GM12878 (cell line): ENCODE data around the gene COL23A1. TPM values are rescaled to one million over a fixed set of nuclear protein-coding genes. Genes with fewer than 3 reads are reported as not detected.

Experiments
- ATAC-seq: fragments of 200-7000 bp; cut with Tn5 transposase; 3 replicates; pipeline ENCODE4 v1.9.1; 2020; ENCODE audit warnings: mild to moderate bottlenecking, moderate library complexity
- BruUV-seq: library from RNA; stranded (reverse); fragments of 400-500 nt; replicated peaks from 2 replicates; lab custom pipeline; 2021; lab: Mats Ljungman, UMichigan
- CTCF ChIA-PET: fragments of 300-600 bp; sonication (Branson Sonifier 250); formaldehyde crosslinking; extraction: SDS; loops from one replicate; lab custom pipeline; 2021; ENCODE audit warnings: inconsistent platforms; lab: Yijun Ruan, JAX
- POLR2A ChIA-PET: fragments of 350-600 bp; formaldehyde crosslinking; extraction: SDS; loops from one replicate; lab custom pipeline; 2021; ENCODE audit warnings: inconsistent platforms; lab: Charles Lee
- RAD21 ChIA-PET: fragments of 300-600 bp; sonication (Branson Sonifier 250); formaldehyde crosslinking; loops from one replicate; lab custom pipeline; 2023; ENCODE audit warnings: antibody characterized with exemption; ENCODE audit not compliant: unreplicated experiment; lab: Charles Lee
- SMC1A ChIA-PET: fragments of 300-600 bp; sonication (Branson Sonifier 250); formaldehyde crosslinking; loops from one replicate; lab custom pipeline; 2023; ENCODE audit not compliant: unreplicated experiment, uncharacterized antibody; lab: Charles Lee
- DNase-seq: peaks from one replicate; pipeline ENCODE4 v3.0.0-alpha.2; 2011; ENCODE audit warnings: low read depth, low spot score
- FAIRE-seq: peaks from 3 replicates; lab custom pipeline; 2011; peaks lifted over from hg19 to GRCh38; lab: Jason Lieb, UNC
- H2AFZ ChIP-seq: 2 replicates; pipeline ENCODE4 v1.6.0; 2011; ENCODE audit warnings: low read depth, low read length, control low read depth; ENCODE audit not compliant: control insufficient read depth
- H3K27ac ChIP-seq: 2 replicates; pipeline ENCODE4 v1.5.1; 2011; ENCODE audit warnings: control low read depth; ENCODE audit not compliant: control insufficient read depth, insufficient read depth
- H3K27me3 ChIP-seq, 2 experiments: replicated peaks in 1 of 2; 2 replicates each; pipeline versions ENCODE4 v1.6.0 to v1.6.1; 2011; ENCODE audit warnings: low read length in 1 of 2; ENCODE audit not compliant: control insufficient read depth in 2 of 2, insufficient read depth in 2 of 2
- H3K36me3 ChIP-seq, 2 experiments: 2 replicates each; pipeline ENCODE4 v1.5.1; 2011; ENCODE audit warnings: low read length in 1 of 2; ENCODE audit not compliant: control insufficient read depth in 2 of 2, insufficient read depth in 2 of 2
- H3K4me1 ChIP-seq: 2 replicates; pipeline ENCODE4 v1.6.1; 2011; ENCODE audit warnings: mild to moderate bottlenecking, low read length, moderate library complexity, mixed read lengths; ENCODE audit not compliant: control insufficient read depth, insufficient read depth
- H3K4me2 ChIP-seq: 2 replicates; pipeline ENCODE4 v1.6.0; 2011; ENCODE audit warnings: control low read depth; ENCODE audit not compliant: control insufficient read depth, insufficient read depth
- H3K4me3 ChIP-seq: fragments of 200-600 bp; sonication (generic); 2 replicates; pipeline ENCODE4 v1.5.1; 2016
- H3K79me2 ChIP-seq: 2 replicates; pipeline ENCODE4 v1.6.0; 2011; ENCODE audit warnings: low read length; ENCODE audit not compliant: control insufficient read depth, insufficient read depth
- H3K9ac ChIP-seq: 2 replicates; pipeline ENCODE4 v1.8.0; 2011; ENCODE audit warnings: low read length, control low read depth, mixed read lengths; ENCODE audit not compliant: control insufficient read depth, insufficient read depth
- H3K9me3 ChIP-seq: replicated peaks from 3 replicates; pipeline ENCODE4 v1.5.1; 2011; ENCODE audit warnings: mild to moderate bottlenecking, low read length; ENCODE audit not compliant: control insufficient read depth, insufficient read depth
- H4K20me1 ChIP-seq: 2 replicates; pipeline ENCODE4 v1.6.0; 2011; ENCODE audit not compliant: control insufficient read depth, insufficient read depth
- JUND ChIP-seq: IDR thresholded peaks from 2 replicates; pipeline ENCODE4 v1.6.1; 2012; ENCODE audit warnings: low read depth, mild to moderate bottlenecking, low read length, improper control_type of control experiment, moderate library complexity
- KAT2A ChIP-seq: conservative IDR thresholded peaks from 2 replicates; pipeline ENCODE4 v1.6.1; 2011; ENCODE audit warnings: low read depth, low read length; ENCODE audit not compliant: control insufficient read depth
- NFYA ChIP-seq: IDR thresholded peaks from 2 replicates; pipeline ENCODE4 v1.6.1; 2011; ENCODE audit warnings: low read depth, mild to moderate bottlenecking, low read length, improper control_type of control experiment, borderline replicate concordance
- POLR2AphosphoS5 ChIP-seq: IDR thresholded peaks from 2 replicates; pipeline ENCODE4 v1.6.1; 2011; ENCODE audit warnings: mild to moderate bottlenecking, low read length, inconsistent platforms
- RBBP5 ChIP-seq: fragments of 200-600 bp; sonication (generic); conservative IDR thresholded peaks from 2 replicates; pipeline ENCODE4 v1.6.1; 2016
- RFX5 ChIP-seq: IDR thresholded peaks from 2 replicates; pipeline ENCODE4 v1.6.1; 2011; ENCODE audit warnings: low read depth, low read length, improper control_type of control experiment
- STAT1 ChIP-seq: fragments of 450-650 bp; conservative IDR thresholded peaks from 2 replicates; pipeline ENCODE4 v1.6.1; 2014; ENCODE audit warnings: antibody characterized with exemption, mild to moderate bottlenecking
- SUPT20H ChIP-seq: IDR thresholded peaks from 2 replicates; pipeline ENCODE4 v1.6.1; 2011; ENCODE audit warnings: low read depth, mild to moderate bottlenecking, low read length, moderate library complexity, borderline replicate concordance; ENCODE audit not compliant: control insufficient read depth
- TARDBP ChIP-seq: IDR thresholded peaks from 2 replicates; pipeline ENCODE4 v1.6.1; 2016; ENCODE audit warnings: borderline replicate concordance
- YY1 ChIP-seq: IDR thresholded peaks from 2 replicates; pipeline ENCODE4 v1.6.1; 2011; ENCODE audit warnings: low read depth, mild to moderate bottlenecking, low read length
- WGBS: methylation state at CpG from one replicate; pipeline ENCODE4 v1.1.6; 2016; ENCODE audit warnings: low lambda C conversion rate; ENCODE audit not compliant: insufficient replicate concordance, insufficient coverage; ENCODE audit errors: missing lambda C conversion rate; 5-methylcytosine and 5-hydroxymethylcytosine counted together
- in situ Hi-C: fragments of 300-500 bp; cut with MboI; formaldehyde crosslinking; loops from 9 replicates; pipeline ENCODE4 v1.14.3; 2018; ENCODE audit warnings: mixed read lengths
- intact Hi-C: fragments of 100-400 bp; cut with micrococcal nuclease; formaldehyde crosslinking; loops from one replicate; pipeline ENCODE4 v1.14.2; 2022; ENCODE audit not compliant: unreplicated experiment
- polyA plus RNA-seq, 11 experiments: library from polyadenylated mRNA; depleted of rRNA in 4 of 11; unstranded in 6 of 11; stranded (reverse) in 5 of 11; fragments of >200 nt; fragmentation: Nextera tagmentation in 4 of 11; fragmentation: Illumina TruSeq in 1 of 11; extraction: Ambion mirVana in 4 of 11; extraction: Trizol in 1 of 11; gene quantifications; 1 replicate in 1 of 11; 2 replicates in 10 of 11; pipeline versions ENCODE4 v1.2.1 to v1.2.3, GENCODE V29; 2011 to 2016; ENCODE audit warnings: inconsistent platforms in 2 of 11, missing spikeins in 2 of 11, low read depth in 1 of 11
- total RNA-seq, 4 experiments: library from RNA; depleted of rRNA in 3 of 4; stranded (reverse); fragments of >200 nt in 3 of 4; fragmentation: Illumina TruSeq in 1 of 4; extraction: Trizol in 1 of 4; gene quantifications; 2 replicates each; pipeline versions ENCODE4 v1.2.1 to v1.2.3, GENCODE V29; 2013 to 2021
- TF ChIP-seq, protein P1 (sequence below): fragments of 450-650 bp; IDR thresholded peaks from 2 replicates; pipeline ENCODE4 v1.6.1; 2017; ENCODE audit warnings: mild to moderate bottlenecking
- TF ChIP-seq, protein P2 (sequence below): fragments of 450-650 bp; formaldehyde crosslinking; IDR thresholded peaks from 2 replicates; pipeline ENCODE4 v1.5.0; 2022; ENCODE audit warnings: mild to moderate bottlenecking, missing genetic modification characterization
- TF ChIP-seq, protein P3 (sequence below): IDR thresholded peaks from 2 replicates; pipeline ENCODE4 v1.6.1; 2011; ENCODE audit warnings: borderline replicate concordance, low read depth, mild to moderate bottlenecking, moderate library complexity, low read length; ENCODE audit not compliant: insufficient read depth, poor library complexity, severe bottlenecking
- TF ChIP-seq, protein P4 (sequence below): fragments of 450-650 bp; IDR thresholded peaks from 2 replicates; pipeline ENCODE4 v1.6.1; 2017; ENCODE audit warnings: mild to moderate bottlenecking, low read depth, inconsistent platforms; ENCODE audit not compliant: poor library complexity, severe bottlenecking

Gene COL23A1
- total and polyA plus RNA-seq, 10 of the 15 experiments (the other 5 are each of a cell fraction or from before 2014, with no cell fraction given) = 0.03 to 0.83 (median 0.09) TPM; not detected in 5

DNA sequence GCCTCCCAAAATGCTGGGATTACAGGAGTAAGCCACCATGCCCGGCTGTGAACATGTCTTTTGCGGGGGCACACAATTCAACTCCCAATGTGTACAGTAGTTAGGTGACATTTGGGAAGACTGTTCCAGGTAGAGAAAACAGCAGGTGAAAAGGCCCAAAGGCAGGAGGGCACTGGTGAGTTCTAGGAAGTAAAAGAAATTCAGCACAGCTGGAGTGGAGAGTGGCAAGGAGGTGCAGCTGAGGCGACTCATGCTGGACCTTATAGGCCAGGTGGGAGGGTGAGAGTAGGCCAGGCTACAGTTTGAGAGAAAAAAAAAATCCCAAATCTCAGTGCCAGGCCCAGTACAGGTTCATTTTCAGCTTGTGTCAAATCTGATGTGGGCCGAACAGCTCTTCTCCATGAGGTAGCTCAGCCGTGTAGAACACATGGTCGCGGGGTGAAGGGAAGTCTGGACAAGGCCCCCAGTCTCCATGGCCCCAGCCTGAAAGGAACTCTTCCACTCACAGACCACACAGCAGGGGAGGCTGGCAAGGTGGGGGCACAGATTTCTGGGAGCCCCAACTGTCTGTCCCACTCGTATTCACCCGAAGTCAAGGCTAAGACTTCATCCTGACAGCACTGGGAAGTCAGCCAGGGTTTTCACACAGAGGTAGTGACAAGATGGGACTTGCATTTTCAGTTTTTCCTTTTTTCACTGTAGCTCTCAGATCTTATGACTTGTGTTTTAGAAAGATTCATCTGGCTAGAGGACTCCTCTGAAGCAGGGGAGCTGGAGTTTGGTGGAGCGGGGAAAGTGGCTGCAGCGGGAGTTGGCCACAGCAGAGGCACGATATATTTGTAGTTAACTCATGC, 390.4 kb downstream of the COL23A1 start:
- FAIRE-seq (no peak), DNase-seq (no peak), ATAC-seq (no peak)
- ChIA-PET RAD21 (no interaction called here), POLR2A (no interaction called here), SMC1A (no interaction called here), CTCF (interaction anchor here (1.4 kb wide), 1 partner anchor 124 kb away, joined by 3 read pairs; no protein-coding TSS in a partner anchor)
- Histone ChIP-seq H3K9me3 (no peaks in the 10 kb centered on the region), H3K4me3 (no peak overlapping the region), H2AFZ (no peak overlapping the region), H3K4me2 (no peak overlapping the region), H3K27me3 (no peaks in the 10 kb centered on the region), H3K79me2 (peaks cover 10% of the 10 kb centered on the region), H3K27ac (no peak overlapping the region), H3K36me3 (no peaks in the 10 kb centered on the region), H3K4me1 (no peaks in the 10 kb centered on the region), H3K9ac (no peak overlapping the region), H4K20me1 (no peaks in the 10 kb centered on the region)
- no TSS peak for BruUV-seq
- intact Hi-C loops (no loop called here), in situ Hi-C loops (no loop called here)
- 73% methylated on average over 12 of the region's 12 CpGs for WGBS
- TF ChIP-seq YY1 (no peak), SUPT20H (no peak), RFX5 (no peak), RBBP5 (no peak), STAT1 (no peak), KAT2A (no peak), JUND (no peak), TARDBP (no peak), POLR2AphosphoS5 (no peak), NFYA (no peak)
- TF ChIP-seq, protein P1, sequence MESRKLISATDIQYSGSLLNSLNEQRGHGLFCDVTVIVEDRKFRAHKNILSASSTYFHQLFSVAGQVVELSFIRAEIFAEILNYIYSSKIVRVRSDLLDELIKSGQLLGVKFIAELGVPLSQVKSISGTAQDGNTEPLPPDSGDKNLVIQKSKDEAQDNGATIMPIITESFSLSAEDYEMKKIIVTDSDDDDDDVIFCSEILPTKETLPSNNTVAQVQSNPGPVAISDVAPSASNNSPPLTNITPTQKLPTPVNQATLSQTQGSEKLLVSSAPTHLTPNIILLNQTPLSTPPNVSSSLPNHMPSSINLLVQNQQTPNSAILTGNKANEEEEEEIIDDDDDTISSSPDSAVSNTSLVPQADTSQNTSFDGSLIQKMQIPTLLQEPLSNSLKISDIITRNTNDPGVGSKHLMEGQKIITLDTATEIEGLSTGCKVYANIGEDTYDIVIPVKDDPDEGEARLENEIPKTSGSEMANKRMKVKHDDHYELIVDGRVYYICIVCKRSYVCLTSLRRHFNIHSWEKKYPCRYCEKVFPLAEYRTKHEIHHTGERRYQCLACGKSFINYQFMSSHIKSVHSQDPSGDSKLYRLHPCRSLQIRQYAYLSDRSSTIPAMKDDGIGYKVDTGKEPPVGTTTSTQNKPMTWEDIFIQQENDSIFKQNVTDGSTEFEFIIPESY = no peak
- TF ChIP-seq, protein P2, sequence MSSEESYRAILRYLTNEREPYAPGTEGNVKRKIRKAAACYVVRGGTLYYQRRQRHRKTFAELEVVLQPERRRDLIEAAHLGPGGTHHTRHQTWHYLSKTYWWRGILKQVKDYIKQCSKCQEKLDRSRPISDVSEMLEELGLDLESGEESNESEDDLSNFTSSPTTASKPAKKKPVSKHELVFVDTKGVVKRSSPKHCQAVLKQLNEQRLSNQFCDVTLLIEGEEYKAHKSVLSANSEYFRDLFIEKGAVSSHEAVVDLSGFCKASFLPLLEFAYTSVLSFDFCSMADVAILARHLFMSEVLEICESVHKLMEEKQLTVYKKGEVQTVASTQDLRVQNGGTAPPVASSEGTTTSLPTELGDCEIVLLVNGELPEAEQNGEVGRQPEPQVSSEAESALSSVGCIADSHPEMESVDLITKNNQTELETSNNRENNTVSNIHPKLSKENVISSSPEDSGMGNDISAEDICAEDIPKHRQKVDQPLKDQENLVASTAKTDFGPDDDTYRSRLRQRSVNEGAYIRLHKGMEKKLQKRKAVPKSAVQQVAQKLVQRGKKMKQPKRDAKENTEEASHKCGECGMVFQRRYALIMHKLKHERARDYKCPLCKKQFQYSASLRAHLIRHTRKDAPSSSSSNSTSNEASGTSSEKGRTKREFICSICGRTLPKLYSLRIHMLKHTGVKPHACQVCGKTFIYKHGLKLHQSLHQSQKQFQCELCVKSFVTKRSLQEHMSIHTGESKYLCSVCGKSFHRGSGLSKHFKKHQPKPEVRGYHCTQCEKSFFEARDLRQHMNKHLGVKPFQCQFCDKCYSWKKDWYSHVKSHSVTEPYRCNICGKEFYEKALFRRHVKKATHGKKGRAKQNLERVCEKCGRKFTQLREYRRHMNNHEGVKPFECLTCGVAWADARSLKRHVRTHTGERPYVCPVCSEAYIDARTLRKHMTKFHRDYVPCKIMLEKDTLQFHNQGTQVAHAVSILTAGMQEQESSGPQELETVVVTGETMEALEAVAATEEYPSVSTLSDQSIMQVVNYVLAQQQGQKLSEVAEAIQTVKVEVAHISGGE (CRISPR knock-in tag) = no peak
- TF ChIP-seq, protein P3, sequence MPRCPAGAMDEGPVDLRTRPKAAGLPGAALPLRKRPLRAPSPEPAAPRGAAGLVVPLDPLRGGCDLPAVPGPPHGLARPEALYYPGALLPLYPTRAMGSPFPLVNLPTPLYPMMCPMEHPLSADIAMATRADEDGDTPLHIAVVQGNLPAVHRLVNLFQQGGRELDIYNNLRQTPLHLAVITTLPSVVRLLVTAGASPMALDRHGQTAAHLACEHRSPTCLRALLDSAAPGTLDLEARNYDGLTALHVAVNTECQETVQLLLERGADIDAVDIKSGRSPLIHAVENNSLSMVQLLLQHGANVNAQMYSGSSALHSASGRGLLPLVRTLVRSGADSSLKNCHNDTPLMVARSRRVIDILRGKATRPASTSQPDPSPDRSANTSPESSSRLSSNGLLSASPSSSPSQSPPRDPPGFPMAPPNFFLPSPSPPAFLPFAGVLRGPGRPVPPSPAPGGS = no peak
- TF ChIP-seq, protein P4, sequence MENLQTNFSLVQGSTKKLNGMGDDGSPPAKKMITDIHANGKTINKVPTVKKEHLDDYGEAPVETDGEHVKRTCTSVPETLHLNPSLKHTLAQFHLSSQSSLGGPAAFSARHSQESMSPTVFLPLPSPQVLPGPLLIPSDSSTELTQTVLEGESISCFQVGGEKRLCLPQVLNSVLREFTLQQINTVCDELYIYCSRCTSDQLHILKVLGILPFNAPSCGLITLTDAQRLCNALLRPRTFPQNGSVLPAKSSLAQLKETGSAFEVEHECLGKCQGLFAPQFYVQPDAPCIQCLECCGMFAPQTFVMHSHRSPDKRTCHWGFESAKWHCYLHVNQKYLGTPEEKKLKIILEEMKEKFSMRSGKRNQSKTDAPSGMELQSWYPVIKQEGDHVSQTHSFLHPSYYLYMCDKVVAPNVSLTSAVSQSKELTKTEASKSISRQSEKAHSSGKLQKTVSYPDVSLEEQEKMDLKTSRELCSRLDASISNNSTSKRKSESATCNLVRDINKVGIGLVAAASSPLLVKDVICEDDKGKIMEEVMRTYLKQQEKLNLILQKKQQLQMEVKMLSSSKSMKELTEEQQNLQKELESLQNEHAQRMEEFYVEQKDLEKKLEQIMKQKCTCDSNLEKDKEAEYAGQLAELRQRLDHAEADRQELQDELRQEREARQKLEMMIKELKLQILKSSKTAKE = no peak
